GM21423 (cell line): Measurements from ENCODE around the gene PDLIM1.

Experiments
- ATAC-seq: cut with Tn5 transposase; IDR thresholded peaks from one replicate; pipeline ENCODE4 v1.9.1; 2021; ENCODE audit warnings: mild to moderate bottlenecking, moderate library complexity; ENCODE audit not compliant: unreplicated experiment

PDLIM1 gene

DNA sequence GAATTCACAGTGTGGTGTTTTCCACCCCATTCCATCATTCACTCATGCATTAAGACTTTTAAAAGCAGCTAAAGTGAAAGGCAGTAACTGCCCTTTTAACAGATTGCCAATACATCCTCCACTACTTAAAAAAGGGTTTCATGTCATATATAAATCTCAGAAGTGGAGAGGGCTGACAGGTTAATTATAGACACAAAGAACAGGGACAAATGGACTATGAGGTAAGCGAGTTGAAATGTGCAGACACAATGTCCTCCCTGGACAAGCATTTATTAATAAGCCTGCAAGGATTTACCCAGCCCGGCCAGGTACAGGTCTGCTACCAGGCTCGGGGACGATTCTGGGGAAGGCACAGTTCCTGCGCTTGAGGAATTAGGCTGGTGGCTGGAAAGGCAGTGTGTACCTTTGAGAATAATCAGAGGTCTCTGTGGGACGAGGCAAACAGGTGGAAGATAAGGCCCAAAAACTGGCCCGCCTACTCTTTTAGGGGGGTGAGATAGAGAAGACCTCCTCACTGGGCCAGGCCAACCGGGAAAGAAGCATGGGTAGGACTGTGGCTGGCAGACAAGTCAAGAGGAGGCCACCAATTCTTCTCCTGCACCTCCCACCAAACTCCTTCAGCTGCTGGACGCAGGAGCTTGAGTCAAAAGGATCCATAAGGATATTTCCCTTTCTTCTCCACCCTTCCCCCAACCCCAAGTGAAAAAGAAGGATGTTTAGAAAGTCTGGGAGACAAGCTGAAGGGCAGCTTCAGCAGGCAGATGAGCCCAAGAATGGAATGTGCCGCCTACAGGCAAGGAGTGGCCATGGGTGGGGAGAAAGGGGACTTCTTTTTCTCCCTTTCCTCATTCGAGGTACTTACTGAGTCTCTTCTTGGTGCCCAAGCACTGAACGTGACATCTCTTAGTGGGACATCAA, 1.5 kb downstream of the PDLIM1 start:
- ATAC-seq = no peak

DNA sequence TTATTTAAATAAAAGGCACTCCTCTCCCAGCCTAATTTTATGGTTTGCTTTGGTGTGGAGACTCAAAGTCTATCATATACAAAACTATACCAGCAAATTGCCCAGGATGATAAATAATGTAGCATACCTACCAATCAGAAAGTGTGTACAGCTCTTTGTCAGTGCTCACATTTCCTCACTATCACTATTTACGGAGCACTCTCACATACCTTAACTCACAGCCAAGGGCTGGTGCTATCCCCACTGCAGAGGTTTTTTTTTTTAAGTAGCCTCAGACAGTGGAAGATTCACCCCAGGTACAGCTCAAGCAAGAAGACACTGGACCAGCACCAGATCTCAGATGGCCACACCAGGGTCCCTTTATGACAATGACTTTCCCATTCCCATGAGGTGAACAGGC, 2.5 kb downstream of the PDLIM1 start:
- no peak for ATAC-seq

GRCh38 chr10:95287281-95287680, 3.5 kb downstream of the PDLIM1 start:
- ATAC-seq = no peak

GRCh38 chr10:95286707-95287106, 4.1 kb downstream of the PDLIM1 start:
- no peak for ATAC-seq

DNA sequence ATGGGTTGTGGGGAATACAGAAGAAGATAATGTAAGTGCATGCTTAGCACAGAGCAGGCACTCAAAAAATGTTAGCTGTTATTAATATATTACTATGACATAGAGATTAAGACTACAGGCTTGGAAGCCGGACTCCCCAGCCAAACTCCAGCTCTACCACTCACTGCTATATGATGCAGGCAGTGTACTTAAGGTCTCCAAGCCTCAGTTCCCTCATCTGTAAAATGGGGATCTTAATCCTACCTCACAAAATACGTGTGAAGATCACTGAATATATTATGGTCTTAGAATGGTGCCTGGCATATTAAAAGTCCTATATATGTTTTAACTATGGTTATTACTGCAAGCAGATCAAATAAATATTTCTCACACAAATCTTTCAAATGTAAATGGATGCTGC, 5.2 kb downstream of the PDLIM1 start:
- ATAC-seq = no peak

DNA sequence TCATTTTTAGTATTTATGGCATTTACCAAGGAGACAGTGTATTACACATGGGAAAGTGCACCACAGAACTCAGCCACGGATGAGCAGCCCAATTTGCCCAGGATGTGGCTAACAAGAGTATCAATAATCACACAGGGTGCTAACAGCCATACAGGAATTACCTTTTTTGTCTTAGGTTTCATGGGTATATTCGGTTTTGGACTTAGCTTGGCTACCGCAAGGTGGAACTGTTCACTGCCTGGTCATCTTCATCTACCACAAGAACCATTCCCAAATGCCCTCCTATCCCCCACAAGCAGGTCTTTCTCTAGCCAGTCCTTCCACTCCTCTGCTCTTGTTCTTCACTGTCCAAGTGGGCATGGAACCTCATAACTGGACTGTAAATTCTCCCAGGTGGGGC, 6.0 kb downstream of the PDLIM1 start:
- peak; percentile 48 for ATAC-seq

GRCh38 chr10:95282107-95282506, 8.7 kb downstream of the PDLIM1 start:
- ATAC-seq = no peak

- ATAC-seq = no peak
Observed at GRCh38 chr10:95281206-95281605, 9.6 kb downstream of the PDLIM1 start.

DNA sequence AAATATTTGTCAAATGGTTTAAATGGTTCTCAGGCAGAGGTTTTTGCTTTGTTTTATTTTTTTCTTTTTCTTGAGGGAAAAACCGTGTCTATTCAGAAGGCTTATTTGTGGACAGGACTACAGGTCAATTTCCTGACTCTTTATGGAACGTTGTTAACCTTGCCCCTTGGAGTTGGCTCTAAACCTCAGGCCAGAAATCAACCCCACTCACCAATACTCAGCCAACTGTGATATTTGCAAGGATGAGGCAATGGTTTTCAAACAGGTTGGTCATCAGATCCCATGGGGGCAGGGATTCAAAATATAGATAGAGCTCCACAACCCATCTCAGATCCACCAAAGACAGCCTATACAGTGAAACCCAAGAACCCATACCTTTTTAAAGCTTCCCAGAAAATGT, 10.2 kb downstream of the PDLIM1 start:
- no peak for ATAC-seq

DNA sequence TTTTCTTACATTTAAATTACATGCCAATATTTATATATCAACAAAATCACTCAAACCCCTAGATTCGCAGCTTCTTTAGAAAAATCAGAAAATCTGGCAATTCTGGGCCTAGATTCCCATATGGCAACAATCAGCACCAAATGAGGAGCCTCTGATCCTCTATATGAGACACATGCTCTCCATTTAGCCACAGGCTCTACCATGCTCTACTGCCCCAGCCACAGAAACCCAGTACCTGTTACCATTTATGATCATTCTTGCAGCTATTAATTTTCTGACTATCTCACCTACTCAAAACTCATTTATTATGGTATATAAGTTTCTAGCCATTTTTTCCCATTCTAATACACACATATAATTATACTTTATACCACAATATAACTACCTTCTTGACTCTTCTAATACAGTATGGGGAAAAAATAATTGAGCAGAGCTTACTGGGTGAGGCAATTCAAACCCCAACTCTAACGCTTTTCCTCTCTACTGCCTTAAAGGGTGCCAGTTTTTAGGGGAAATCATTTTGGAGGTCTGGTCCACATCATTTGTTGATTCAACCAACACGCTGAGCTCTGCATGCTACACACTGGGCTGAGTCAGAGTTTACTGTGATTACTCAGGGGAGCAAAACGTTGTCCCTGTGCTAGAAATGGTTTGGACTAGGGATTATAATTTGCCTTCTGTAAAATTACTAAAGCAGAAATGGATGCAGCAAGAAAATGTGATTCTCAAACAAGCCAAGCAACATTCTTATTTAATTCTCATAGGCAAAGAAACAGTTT, 11.6 kb downstream of the PDLIM1 start:
- no peak for ATAC-seq

GRCh38 chr10:95278061-95278988, 12.5 kb downstream of the PDLIM1 start:
- no peak for ATAC-seq

GRCh38 chr10:95277614-95278013, 13.2 kb downstream of the PDLIM1 start:
- ATAC-seq = no peak

GRCh38 chr10:95277201-95277570, 13.6 kb downstream of the PDLIM1 start:
- no peak for ATAC-seq

- ATAC-seq = no peak
Observed at GRCh38 chr10:95276367-95277200, 14.2 kb downstream of the PDLIM1 start.

DNA sequence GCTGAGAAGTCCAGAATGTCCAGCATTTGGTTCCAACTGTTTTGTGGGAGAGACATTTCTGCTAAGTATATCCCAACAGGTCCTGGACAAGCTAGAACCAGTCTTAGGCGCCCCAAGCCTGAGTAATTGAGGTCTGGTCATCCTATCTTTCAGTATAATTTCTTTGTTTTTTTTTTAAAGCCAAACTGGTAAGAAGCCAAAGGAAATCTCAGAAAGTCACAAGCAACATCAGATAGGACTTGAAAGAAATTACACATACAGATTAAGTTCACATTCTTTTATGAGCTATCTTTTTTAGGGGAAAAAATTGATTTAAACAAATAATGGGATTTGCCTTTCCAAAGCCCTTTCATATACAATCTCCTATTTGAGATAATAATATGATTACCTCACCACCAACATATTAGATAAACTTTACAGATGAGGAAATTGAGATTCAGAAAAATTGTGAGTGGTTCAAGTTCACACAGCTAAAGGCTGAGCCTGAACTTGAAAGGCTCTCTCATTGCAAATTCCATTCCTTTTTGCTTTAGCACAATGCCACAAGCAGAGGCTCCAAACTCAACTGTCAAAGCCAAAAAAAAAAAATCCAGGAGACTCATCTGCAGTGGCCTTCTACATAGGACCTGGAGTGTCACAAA, 15.0 kb downstream of the PDLIM1 start:
- no peak for ATAC-seq

DNA sequence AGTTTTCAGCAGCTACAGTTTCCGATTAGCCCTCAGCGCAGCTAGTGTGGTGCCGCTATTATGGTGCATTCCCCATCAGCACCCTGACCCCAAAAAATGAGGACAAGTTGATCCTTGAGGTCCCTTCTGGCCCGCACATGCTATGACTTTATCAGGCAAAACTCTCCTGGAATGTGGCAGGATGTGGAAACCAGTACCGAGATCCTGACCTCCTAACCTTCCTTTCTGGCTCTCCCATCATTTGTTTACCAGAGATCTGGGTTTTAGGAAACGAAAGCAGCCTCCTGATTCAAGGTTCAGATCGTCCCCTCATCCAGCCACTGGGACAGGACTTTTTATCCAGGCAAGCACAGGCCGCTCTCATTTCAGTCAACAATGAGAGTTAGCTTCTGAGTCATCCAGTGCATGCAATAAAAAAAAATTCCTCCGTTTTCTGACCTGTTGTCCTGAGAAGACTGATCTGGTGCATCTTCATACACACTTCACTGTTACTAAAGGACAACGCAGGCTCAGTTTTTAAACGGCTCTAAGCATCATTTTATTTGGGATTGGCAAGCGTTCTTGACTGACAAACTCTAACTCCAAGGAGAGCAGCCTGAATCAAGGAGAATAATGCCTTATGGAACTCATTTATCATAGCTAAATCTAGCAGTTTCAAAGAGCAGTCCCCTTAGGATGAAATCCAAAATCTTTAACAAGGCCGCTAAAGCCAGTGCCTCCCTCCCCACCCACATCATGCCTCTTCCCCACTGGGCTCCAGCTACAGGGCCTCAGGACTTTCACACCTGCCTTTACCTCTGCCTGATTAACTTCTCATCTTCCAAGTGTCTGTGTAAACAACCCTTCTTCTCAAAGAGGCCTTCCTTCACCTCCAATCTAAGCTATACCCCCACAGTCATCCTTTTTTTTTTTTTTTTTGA, 17.1 kb downstream of the PDLIM1 start:
- no peak for ATAC-seq

DNA sequence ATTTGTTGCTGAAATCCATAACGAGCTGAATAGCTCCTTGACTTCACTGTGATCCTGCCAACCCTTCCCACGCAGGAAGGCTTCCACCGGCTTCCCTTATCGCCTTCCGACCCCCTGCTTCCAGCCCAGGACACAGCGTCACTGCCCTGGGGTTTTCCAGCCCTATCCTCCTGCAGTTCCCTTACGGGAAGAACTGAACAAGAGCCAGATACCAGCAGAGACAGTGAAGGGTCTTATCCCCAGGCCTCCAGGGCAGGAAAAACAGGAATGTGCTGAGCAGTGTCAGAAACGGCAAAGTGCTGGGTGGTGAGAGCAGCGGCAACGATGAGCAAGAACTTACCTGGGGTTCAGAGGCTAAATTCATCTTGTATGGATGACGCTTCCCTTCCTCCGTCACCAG, 22.4 kb downstream of the PDLIM1 start:
- no peak for ATAC-seq

GRCh38 chr10:95267251-95267650, 23.6 kb downstream of the PDLIM1 start:
- no peak for ATAC-seq

- peak; percentile 86 for ATAC-seq
Observed at GRCh38 chr10:95266674-95267095, 24.1 kb downstream of the PDLIM1 start.
